T47D (cell line): Measurements from ENCODE around the gene MEIS1.

ENCODE experiments used
- DNase-seq, 2 experiments: peaks; one replicate each; pipeline versions ENCODE4 v3.0.0 to v3.0.0-alpha.2; 2011 to 2012; ENCODE audit warnings: low read depth in 1 of 2, low spot score in 1 of 2
- JUND ChIP-seq: IDR thresholded peaks from 2 replicates; pipeline ENCODE4 v1.6.1; 2012; ENCODE audit warnings: low read depth
- in situ Hi-C: cut with HindIII; loops from 2 replicates; pipeline ENCODE4 v1.10.0; 2016; ENCODE audit warnings: low sequenced_read_pairs, low pct_unique_long_range_greater_than_20kb

Gene MEIS1

GRCh38 chr2:66577321-66578053 lies 142.6 kb downstream of the MEIS1 start:
- in situ Hi-C loops = no loop called here
- no peak for DNase-seq
- no peak for TF ChIP-seq JUND

GRCh38 chr2:66578054-66578686 lies 143.2 kb downstream of the MEIS1 start:
- TF ChIP-seq JUND = no peak
- DNase-seq = no peak
- in situ Hi-C loops = no loop called here

- no peak for DNase-seq
- TF ChIP-seq JUND = no peak
- in situ Hi-C loops = no loop called here
Observed at GRCh38 chr2:66578687-66579106, 143.8 kb downstream of the MEIS1 start.

DNA sequence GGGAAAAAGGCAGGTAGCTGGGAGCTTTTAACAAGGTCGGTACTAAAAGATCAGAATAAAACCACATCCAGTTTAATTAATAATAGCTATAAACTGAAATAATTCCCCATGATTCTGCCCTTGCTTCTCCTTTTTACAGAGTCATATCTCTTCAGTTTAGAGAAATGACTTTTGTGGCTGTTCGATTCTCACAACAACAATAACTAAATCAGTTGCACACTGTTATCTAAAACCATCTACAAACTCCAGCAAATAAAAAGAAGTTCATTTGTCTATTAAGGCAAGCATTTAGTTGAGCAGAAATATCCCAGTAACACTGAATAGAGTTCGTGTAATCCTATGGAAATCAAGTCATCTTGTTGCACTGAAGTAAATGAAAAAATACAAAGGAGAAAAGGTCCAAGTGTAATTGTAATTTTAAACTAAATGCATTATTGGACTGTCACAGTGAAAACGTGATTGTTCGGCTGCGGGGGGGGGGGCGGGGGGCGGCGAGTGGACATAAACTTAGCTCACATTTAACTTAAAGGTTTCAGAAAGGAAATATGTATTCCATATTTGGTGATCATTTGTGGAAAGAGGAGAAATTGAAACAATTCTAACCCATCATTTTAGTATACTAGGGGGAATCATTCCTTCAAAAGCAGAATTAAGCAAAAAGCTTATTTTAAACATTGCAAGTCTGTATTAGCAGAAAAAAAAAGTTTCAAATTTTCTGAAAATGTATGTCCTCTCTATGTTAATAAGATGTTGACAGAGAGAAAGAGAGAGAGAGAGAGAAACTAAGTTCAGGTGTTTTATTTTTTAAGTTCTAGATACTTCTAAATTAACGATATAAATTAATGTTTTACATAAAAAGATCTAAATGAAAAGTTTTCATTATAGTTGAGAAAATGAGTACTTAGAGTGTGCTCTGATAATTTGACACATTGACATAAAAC lies 144.5 kb downstream of the MEIS1 start:
- in situ Hi-C loops = no loop called here
- no peak for DNase-seq
- no peak for TF ChIP-seq JUND

DNA sequence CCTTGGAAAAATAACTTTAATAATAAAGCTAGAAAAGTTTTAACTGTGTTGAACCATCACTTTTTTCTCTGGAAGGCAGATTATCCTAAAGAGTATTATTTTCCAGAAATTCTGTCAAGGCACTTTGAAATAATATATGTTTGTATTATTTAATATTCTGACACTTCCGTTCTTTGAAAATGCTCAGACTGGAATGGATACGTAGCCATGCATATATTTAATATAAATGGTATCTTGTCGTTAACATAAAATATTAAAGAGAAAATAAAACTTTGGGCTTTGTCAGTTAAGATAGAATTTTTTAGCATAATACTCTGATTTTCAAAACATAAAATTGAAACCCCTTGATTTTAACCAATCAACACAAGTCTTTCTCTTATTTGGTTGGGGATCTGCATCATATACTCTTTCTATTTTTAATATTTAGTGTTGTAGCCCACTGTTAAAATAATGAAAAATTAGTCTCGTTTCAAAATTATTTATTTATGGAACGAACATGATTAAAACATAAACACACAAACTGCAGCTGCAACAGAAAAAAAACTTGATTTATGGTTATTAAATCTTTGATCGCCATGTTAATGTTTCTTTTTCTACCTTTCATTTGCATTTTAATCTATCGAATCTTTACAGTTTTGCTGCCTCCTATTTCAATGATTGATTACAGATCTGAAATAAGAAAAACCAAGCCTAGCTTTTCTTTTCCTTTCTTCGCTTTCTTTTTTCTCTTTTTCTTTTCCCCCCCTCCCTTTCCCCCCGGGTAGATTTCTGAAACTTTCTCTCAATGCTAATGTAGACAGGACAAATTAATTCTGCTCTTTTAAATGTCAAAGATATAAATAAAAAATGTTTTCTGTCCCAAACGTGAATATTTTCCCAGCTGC lies 145.5 kb downstream of the MEIS1 start:
- DNase-seq = no peak
- in situ Hi-C loops = no loop called here
- TF ChIP-seq JUND = no peak

- in situ Hi-C loops = no loop called here
- DNase-seq = no peak
- no peak for TF ChIP-seq JUND
Observed at GRCh38 chr2:66581339-66582103, 146.6 kb downstream of the MEIS1 start.

GRCh38 chr2:66582104-66582986 lies 147.4 kb downstream of the MEIS1 start:
- in situ Hi-C loops = no loop called here
- DNase-seq = no peak
- no peak for TF ChIP-seq JUND

GRCh38 chr2:66582987-66583880 lies 148.3 kb downstream of the MEIS1 start:
- in situ Hi-C loops = no loop called here
- no peak for DNase-seq
- no peak for TF ChIP-seq JUND

GRCh38 chr2:66583881-66584280 lies 149.0 kb downstream of the MEIS1 start:
- TF ChIP-seq JUND = no peak
- in situ Hi-C loops = no loop called here
- no peak for DNase-seq

- no peak for DNase-seq
- in situ Hi-C loops = no loop called here
- TF ChIP-seq JUND = no peak
Observed at GRCh38 chr2:66585587-66585986, 150.7 kb downstream of the MEIS1 start.
